HepG2 (cell line): ENCODE results near the gene RABEP2. TPM values are rescaled to one million over a fixed set of nuclear protein-coding genes. Genes with fewer than 3 reads are reported as not detected.
A peak's percentile ranks its signal among the peaks of the same experiment; 100 is the strongest.

Source experiments
- ELF1 ChIP-seq: sonication (generic); formaldehyde crosslinking; IDR thresholded peaks from 2 replicates; pipeline ENCODE4 v1.4.0; 2020; ENCODE audit warnings: missing genetic modification reagents
- FOXC1 ChIP-seq: sonication (generic); formaldehyde crosslinking; IDR thresholded peaks from 2 replicates; pipeline ENCODE4 v1.8.0; 2022; ENCODE audit warnings: mild to moderate bottlenecking, missing genetic modification reagents, borderline replicate concordance
- FOXK2 ChIP-seq: fragments of 450-650 bp; IDR thresholded peaks from 2 replicates; pipeline ENCODE4 v1.6.1; 2016
- GTF2F1 ChIP-seq: fragments of 150-350 bp; IDR thresholded peaks from 2 replicates; pipeline ENCODE4 v1.6.1; 2014; ENCODE audit warnings: low read length
- HOXD1 ChIP-seq: sonication (generic); formaldehyde crosslinking; IDR thresholded peaks from 2 replicates; pipeline ENCODE4 v1.5.0; 2020; ENCODE audit warnings: missing genetic modification reagents
- IRX3 ChIP-seq: sonication (generic); formaldehyde crosslinking; IDR thresholded peaks from 2 replicates; pipeline ENCODE4 v1.8.1; 2023; ENCODE audit warnings: mild to moderate bottlenecking, low read depth, missing genetic modification reagents, borderline replicate concordance
- JARID2 ChIP-seq: sonication (generic); formaldehyde crosslinking; IDR thresholded peaks from 2 replicates; pipeline ENCODE4 v1.8.1; 2023; ENCODE audit warnings: missing genetic modification reagents, inconsistent platforms; ENCODE audit not compliant: insufficient replicate concordance
- LCORL ChIP-seq, 2 experiments: fragments of 450-650 bp in 1 of 2; sonication (generic) in 1 of 2; formaldehyde crosslinking in 1 of 2; IDR thresholded peaks; 2 replicates each; pipeline versions ENCODE4 v1.5.0 to v1.6.1; 2017 to 2020; ENCODE audit warnings: antibody characterized with exemption in 1 of 2, missing genetic modification reagents in 1 of 2
- MATR3 ChIP-seq: sonication (generic); formaldehyde crosslinking; IDR thresholded peaks from 2 replicates; pipeline ENCODE4 v1.4.0; 2020; ENCODE audit warnings: missing genetic modification reagents
- NBN ChIP-seq: fragments of 450-650 bp; conservative IDR thresholded peaks from 2 replicates; pipeline ENCODE4 v1.6.1; 2017
- PCBP2 ChIP-seq: fragments of 200-400 bp; formaldehyde crosslinking; optimal IDR thresholded peaks from 2 replicates; pipeline ENCODE3; 2018; ENCODE audit warnings: low read length, low read depth; ENCODE audit not compliant: poor library complexity, severe bottlenecking
- RBM22 ChIP-seq: fragments of 200-400 bp; formaldehyde crosslinking; optimal IDR thresholded peaks from 2 replicates; pipeline ENCODE3; 2017; ENCODE audit warnings: mild to moderate bottlenecking, low read length, moderate library complexity
- RFXANK ChIP-seq: IDR thresholded peaks from 2 replicates; pipeline ENCODE4 v1.6.1; 2016
- SMC3 ChIP-seq: IDR thresholded peaks from 2 replicates; pipeline ENCODE4 v1.6.1; 2011; ENCODE audit warnings: low read length, improper control_type of control experiment
- XRCC5 ChIP-seq: fragments of 200-400 bp; formaldehyde crosslinking; optimal IDR thresholded peaks from 2 replicates; pipeline ENCODE3; 2017; ENCODE audit warnings: mild to moderate bottlenecking, low read length
- ZBTB7B ChIP-seq: sonication (generic); formaldehyde crosslinking; IDR thresholded peaks from 2 replicates; pipeline ENCODE4 v1.4.0; 2020; ENCODE audit warnings: missing genetic modification reagents
- ZIK1 ChIP-seq: sonication (generic); formaldehyde crosslinking; IDR thresholded peaks from 2 replicates; pipeline ENCODE4 v1.5.0; 2020; ENCODE audit warnings: mild to moderate bottlenecking, low read depth, missing genetic modification reagents, borderline replicate concordance
- ZNF10 ChIP-seq: sonication (generic); formaldehyde crosslinking; IDR thresholded peaks from 2 replicates; pipeline ENCODE4 v1.4.0; 2020; ENCODE audit warnings: mild to moderate bottlenecking, low read depth, missing genetic modification reagents, borderline replicate concordance
- ZNF383 ChIP-seq: sonication (generic); formaldehyde crosslinking; IDR thresholded peaks from 2 replicates; pipeline ENCODE4 v1.4.0; 2020; ENCODE audit warnings: missing genetic modification reagents, mild to moderate bottlenecking, borderline replicate concordance
- polyA plus RNA-seq, 8 experiments: library from polyadenylated mRNA; depleted of rRNA in 3 of 8; stranded (reverse) in 7 of 8; unstranded in 1 of 8; fragments of >200 nt; fragmentation: Illumina TruSeq in 4 of 8; extraction: Trizol in 4 of 8; gene quantifications; 2 replicates each; pipeline versions ENCODE4 v1.2.1 to v1.2.3, GENCODE V29; 2011 to 2016; ENCODE audit warnings: low read depth in 4 of 8, missing spikeins in 1 of 8, mixed read lengths in 1 of 8; ENCODE audit not compliant: insufficient read depth in 1 of 8
- total RNA-seq, 5 experiments: library from RNA; depleted of rRNA; stranded (reverse); fragments of >200 nt; fragmentation: Illumina TruSeq; extraction: Trizol; gene quantifications; 2 replicates each; pipeline ENCODE4 v1.2.3, GENCODE V29; 2016; ENCODE audit warnings: low read depth in 1 of 5
- TF ChIP-seq, protein P1 (sequence below): sonication (generic); formaldehyde crosslinking; IDR thresholded peaks from 2 replicates; pipeline ENCODE4 v1.4.0; 2020; ENCODE audit warnings: missing genetic modification reagents, borderline replicate concordance
- TF ChIP-seq, protein P2 (sequence below): sonication (generic); formaldehyde crosslinking; IDR thresholded peaks from 2 replicates; pipeline ENCODE4 v1.5.1; 2020; ENCODE audit warnings: mild to moderate bottlenecking, moderate library complexity, missing genetic modification reagents

RABEP2 gene
- total and polyA plus RNA-seq, 2 of the 13 experiments (the other 11 are each of a cell fraction or from before 2014, with no cell fraction given): 10.8 to 18.4 TPM

DNA sequence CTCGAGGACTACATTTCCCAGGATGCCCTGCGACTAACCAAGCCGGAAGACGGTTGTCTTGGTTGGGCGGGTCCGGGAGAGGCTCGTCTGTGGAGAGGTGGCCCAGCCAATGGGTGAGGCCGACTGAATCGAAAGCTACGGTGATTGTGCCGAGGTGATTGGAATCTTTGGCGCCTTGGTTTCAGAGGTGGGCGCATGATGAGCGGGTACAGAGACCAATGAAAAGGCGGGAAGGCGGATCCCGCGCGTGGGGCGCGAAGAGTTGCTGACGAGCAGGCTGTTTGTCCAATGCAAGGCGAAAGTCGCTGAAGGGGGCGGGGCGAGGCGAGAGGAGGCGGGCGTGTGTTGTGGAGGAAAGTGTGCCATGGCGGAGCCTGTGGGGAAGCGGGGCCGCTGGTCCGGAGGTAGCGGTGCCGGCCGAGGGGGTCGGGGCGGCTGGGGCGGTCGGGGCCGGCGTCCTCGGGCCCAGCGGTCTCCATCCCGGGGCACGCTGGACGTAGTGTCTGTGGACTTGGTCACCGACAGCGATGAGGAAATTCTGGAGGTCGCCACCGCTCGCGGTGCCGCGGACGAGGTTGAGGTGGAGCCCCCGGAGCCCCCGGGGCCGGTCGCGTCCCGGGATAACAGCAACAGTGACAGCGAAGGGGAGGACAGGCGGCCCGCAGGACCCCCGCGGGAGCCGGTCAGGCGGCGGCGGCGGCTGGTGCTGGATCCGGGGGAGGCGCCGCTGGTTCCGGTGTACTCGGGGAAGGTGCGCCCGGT lies 25.8 kb upstream of the RABEP2 start, which contains the start of gene NFATC2IP (continued):
- TF ChIP-seq ZNF10 (CRISPR knock-in tag) (no peak), HOXD1 (CRISPR knock-in tag) (no peak), RFXANK (CRISPR knock-in tag) (peak; percentile 20), PCBP2 (no peak), FOXK2 (peak; percentile 38; the same call in 1 of the 2 replicates), JARID2 (CRISPR knock-in tag) (no peak), RBM22 (no peak), FOXC1 (CRISPR knock-in tag) (peak; percentile 83; the same call in 1 of the 2 replicates), MATR3 (CRISPR knock-in tag) (no peak), ELF1 (peak; percentile 100), LCORL (IDR thresholded peaks at IDR 0.05) (no peak), LCORL (CRISPR knock-in tag; IDR thresholded peaks at IDR 0.05) (peak; percentile 80), ZIK1 (CRISPR knock-in tag) (no peak; the same call in 1 of the 2 replicates), SMC3 (no peak), NBN (no peak), ZNF383 (0 out of 2 replicates have a peak, but pooled peaks have one; percentile 48), XRCC5 (peak; percentile 59), IRX3 (peak; percentile 69; the same call in 1 of the 2 replicates), GTF2F1 (no peak), ZBTB7B (CRISPR knock-in tag) (no peak; the same call in 1 of the 2 replicates)
- TF ChIP-seq, protein P1, sequence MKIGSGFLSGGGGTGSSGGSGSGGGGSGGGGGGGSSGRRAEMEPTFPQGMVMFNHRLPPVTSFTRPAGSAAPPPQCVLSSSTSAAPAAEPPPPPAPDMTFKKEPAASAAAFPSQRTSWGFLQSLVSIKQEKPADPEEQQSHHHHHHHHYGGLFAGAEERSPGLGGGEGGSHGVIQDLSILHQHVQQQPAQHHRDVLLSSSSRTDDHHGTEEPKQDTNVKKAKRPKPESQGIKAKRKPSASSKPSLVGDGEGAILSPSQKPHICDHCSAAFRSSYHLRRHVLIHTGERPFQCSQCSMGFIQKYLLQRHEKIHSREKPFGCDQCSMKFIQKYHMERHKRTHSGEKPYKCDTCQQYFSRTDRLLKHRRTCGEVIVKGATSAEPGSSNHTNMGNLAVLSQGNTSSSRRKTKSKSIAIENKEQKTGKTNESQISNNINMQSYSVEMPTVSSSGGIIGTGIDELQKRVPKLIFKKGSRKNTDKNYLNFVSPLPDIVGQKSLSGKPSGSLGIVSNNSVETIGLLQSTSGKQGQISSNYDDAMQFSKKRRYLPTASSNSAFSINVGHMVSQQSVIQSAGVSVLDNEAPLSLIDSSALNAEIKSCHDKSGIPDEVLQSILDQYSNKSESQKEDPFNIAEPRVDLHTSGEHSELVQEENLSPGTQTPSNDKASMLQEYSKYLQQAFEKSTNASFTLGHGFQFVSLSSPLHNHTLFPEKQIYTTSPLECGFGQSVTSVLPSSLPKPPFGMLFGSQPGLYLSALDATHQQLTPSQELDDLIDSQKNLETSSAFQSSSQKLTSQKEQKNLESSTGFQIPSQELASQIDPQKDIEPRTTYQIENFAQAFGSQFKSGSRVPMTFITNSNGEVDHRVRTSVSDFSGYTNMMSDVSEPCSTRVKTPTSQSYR: no peak
- TF ChIP-seq, protein P2, sequence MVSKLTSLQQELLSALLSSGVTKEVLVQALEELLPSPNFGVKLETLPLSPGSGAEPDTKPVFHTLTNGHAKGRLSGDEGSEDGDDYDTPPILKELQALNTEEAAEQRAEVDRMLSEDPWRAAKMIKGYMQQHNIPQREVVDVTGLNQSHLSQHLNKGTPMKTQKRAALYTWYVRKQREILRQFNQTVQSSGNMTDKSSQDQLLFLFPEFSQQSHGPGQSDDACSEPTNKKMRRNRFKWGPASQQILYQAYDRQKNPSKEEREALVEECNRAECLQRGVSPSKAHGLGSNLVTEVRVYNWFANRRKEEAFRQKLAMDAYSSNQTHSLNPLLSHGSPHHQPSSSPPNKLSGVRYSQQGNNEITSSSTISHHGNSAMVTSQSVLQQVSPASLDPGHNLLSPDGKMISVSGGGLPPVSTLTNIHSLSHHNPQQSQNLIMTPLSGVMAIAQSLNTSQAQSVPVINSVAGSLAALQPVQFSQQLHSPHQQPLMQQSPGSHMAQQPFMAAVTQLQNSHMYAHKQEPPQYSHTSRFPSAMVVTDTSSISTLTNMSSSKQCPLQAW: peak; percentile 96
